WI38 (cell line): ENCODE results near the gene DGAT2.

Experiments
- H3K4me3 ChIP-seq: 2 replicates; pipeline ENCODE4 v1.5.1; 2011; ENCODE audit warnings: low read depth, mild to moderate bottlenecking, control low read depth, low read length
- TF ChIP-seq, protein P1 (sequence below): IDR thresholded peaks from 2 replicates; pipeline ENCODE4 v1.5.1; 2012; ENCODE audit warnings: low read depth, mild to moderate bottlenecking, control low read depth, low read length

Gene DGAT2

DNA sequence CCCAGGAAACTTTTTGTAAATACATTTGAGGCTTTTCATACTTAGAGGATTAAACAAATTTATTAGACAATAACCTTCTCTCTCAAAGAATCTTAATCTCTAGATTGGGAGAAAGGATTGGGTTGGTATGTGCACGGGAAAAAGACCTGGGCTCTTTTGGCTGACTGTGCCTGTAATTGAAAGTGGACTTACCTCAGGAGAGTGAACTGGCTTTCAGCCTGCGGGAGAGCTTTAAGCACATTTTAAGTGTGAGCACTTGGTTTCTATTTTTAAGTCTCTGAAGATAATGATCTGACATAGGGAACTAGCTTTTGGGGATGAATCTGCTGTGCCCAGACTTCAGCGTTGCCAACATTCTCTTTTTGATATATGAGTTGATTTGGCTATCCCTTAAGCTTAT is 82.2 kb downstream of the DGAT2 start:
- no peak overlapping the region for H3K4me3 ChIP-seq
- TF ChIP-seq, protein P1, sequence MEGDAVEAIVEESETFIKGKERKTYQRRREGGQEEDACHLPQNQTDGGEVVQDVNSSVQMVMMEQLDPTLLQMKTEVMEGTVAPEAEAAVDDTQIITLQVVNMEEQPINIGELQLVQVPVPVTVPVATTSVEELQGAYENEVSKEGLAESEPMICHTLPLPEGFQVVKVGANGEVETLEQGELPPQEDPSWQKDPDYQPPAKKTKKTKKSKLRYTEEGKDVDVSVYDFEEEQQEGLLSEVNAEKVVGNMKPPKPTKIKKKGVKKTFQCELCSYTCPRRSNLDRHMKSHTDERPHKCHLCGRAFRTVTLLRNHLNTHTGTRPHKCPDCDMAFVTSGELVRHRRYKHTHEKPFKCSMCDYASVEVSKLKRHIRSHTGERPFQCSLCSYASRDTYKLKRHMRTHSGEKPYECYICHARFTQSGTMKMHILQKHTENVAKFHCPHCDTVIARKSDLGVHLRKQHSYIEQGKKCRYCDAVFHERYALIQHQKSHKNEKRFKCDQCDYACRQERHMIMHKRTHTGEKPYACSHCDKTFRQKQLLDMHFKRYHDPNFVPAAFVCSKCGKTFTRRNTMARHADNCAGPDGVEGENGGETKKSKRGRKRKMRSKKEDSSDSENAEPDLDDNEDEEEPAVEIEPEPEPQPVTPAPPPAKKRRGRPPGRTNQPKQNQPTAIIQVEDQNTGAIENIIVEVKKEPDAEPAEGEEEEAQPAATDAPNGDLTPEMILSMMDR = no peak
